HG03025 (cell line): Measurements from ENCODE around the gene CHMP2B.
"Not testable (repeated sequence)": the region's sequence is repeated elsewhere in the genome, so short reads cannot be mapped to it uniquely, and the experiment has no call there.

ENCODE experiments used
- ATAC-seq: cut with Tn5 transposase; IDR thresholded peaks from one replicate; pipeline ENCODE4 v1.9.1; 2021; ENCODE audit warnings: mild to moderate bottlenecking, moderate library complexity; ENCODE audit not compliant: unreplicated experiment, low FRiP score

CHMP2B gene

DNA sequence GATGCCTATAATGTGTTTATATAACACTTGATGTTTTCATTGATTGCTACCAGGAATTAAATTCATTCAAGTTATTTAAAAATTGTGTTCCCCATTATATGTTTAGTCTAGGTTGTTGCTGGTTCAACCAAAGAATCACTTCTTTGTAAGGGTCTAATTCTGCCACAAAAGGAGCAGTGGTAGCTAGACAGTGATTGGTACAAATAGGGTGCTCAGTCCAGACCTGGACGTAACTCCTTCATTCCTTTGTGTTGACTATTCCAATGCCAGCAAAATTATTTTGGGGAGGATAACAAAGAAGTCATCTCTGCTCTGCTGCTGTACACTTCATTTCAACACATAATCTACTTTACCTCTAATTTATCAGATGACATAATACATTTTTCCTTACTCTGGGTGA is 1.2 kb downstream of the CHMP2B start:
- ATAC-seq = no peak

DNA sequence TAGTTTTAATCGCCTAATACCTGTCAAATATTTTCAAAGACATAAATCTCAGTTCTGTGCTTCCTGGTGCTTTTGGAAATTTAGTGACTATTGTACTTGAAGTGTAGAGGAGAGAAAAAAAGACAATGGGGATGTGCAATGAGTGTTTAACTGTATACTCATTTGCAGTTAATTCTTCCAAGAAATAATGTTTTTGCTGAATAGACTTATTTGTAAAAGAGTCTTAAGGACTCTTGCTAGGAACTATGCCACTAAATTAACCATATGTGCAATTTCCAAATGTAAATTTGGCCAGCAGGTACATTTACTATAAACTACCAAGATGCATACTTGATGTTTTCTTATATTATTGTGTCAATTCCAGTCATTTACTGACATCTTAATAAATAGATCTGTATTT is 2.0 kb downstream of the CHMP2B start:
- ATAC-seq = no peak

DNA sequence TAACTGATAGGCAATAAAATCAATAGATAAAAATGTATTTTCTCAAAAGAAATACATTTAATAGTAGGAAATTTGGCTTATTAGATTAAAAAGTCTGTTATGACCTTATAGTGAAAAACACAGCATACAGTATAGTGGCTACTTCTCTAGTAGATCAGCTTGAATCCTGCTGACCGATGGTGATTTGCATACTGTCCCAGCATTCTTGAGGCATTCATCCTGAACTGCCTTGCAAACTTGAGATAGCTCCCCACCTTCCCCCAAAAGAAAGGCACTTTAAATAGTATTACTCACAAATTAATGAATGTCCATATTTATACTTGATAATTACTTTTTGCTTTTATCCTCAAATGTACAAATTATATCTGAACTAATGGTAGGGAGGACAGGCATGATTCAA is 6.7 kb downstream of the CHMP2B start:
- ATAC-seq = no peak

DNA sequence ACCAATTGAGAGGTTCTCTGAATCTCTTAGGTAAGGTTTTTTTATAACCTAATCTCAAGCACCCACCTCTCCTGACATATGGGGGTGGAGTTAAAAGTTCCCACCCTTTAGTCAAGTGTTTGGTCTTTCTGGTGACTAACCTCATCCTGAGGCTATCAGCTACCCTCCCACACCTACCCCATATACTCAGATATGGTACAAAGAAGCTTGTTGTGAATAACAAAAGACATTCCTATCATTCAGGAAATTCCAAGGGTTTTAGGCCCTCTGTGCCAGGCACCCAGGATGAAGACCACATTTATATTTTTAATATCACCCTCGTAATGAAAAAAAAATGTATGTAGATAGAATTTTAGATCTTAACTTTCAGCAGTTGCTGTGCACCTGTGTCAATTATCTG is 9.0 kb downstream of the CHMP2B start:
- no peak for ATAC-seq

DNA sequence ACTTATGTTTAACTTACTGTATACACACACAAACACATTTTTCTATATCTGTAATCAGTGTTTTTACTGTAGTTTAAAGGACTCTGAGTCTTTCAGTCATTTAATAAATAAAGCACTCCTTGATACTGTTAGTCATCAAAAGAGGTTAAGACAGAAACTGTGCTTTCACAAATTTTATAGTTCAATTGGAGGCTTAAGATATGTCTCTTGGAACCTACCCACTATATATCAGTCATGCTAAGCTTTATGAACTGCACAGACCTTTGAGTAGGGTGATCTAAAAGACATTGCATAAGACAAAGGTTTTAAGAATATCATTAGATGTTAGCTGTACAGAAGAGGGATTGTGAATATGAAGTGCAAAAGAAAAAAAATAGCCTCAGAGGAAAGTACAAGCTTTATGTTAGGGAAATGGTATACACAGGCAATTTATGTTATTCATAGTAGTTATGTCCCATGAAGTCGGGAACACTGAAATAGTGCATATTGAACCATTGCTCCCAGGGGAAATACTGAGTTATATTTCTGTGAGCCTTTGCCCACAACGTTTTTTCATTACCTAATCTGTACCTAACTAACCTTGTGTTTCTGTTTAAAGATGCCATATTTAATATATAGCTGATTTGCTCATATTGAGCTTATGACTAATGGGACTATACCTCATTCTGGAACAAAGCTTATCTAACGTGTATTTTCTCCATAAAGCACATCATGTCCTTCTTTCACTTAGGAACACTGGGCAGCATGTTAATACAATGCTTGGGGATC is 19.7 kb downstream of the CHMP2B start:
- ATAC-seq = no peak

- ATAC-seq = no peak
Measured at GRCh38 chr3:87247430-87247773, 20.3 kb downstream of the CHMP2B start.

DNA sequence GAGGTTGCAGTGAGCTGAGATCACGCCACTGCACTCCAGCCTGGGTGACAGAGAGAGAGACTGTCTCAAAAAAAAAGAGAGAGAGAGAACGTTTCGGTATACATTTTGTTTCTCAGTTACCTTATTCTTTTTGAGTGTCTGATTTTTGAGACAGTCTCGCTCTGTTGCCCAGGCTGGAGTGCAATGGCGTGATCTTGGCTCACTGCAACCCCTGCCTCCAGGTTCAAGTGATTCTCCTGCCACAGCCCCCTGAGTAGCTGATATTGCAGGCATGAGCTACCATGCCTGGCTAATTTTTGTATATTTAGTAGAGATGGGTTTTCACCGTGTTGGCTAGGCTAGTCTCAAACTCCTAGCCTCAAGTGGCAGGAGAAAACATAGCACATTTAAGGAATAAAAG is 21.1 kb downstream of the CHMP2B start:
- ATAC-seq = not testable (repeated sequence)

DNA sequence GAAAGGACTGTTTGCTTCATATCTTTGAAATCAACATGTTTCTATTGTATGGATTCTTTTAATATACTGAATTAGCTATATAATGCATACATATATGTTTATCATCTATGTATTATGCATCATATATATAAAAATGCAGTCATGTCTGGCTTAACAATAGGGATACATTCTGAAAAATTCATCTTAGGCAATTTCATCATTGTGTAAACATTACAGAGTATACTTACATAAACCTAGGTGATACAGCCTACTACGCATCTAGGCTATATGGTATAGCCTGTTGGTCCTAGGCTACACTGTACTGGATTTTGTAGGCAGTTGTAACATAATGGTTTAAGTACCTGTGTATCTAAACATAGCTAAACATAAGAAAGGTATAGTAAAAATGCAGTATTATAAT is 21.7 kb downstream of the CHMP2B start:
- ATAC-seq = no peak

- no peak for ATAC-seq
Measured at GRCh38 chr3:87250009-87250408, 22.9 kb downstream of the CHMP2B start.

GRCh38 chr3:87260270-87260669 is 33.2 kb downstream of the CHMP2B start:
- ATAC-seq = no peak

DNA sequence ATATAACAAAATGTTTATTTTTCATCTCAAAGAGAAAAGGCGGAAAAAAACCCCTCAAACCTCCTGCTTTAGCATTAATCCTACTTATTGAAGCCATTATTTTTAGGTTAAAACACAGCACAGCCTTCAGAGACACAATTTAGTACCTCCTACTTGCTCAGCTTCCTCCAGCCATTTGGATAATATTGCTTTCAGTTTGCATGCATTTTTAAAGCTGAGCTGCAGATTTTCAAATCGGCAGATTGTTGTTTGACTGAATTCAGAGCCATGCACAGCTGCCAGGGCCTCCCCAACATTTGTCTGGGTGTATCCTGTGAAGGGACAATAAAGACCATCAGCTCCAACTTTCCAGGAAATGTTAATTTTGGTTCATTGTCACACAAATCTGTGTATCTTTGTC is 34.8 kb downstream of the CHMP2B start:
- no peak for ATAC-seq

DNA sequence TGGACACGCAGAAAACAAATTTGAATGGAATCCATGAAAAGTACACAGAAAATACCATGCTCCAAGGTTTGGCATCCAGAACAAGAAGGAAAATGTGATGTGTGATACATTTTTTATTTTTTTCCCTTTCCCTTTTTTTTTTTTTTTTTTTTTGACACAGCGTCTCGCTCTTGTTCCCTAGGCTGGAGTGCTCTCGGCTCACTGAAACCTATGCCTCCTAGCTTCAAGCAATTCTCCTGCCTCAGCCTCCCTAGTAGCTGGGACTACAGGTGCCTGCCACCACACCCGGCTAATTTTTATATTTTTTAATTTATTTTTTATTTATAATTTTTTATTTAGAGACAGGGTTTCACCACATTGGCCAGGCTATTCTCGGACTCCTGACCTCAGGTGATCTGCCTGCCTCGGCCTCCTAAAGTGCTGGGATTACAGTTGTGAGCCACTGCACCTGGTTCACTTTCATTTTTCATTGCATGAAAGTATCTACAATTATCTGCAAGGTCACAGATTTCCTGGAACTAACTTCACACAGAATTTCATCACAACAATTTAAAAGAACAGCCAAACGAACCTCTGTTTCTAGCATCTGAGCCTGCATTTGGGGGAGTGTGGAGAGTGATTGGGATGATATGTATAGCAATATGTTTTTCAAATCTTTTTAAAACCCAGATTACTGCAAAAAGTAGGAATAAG is 41.0 kb downstream of the CHMP2B start:
- ATAC-seq = no peak

DNA sequence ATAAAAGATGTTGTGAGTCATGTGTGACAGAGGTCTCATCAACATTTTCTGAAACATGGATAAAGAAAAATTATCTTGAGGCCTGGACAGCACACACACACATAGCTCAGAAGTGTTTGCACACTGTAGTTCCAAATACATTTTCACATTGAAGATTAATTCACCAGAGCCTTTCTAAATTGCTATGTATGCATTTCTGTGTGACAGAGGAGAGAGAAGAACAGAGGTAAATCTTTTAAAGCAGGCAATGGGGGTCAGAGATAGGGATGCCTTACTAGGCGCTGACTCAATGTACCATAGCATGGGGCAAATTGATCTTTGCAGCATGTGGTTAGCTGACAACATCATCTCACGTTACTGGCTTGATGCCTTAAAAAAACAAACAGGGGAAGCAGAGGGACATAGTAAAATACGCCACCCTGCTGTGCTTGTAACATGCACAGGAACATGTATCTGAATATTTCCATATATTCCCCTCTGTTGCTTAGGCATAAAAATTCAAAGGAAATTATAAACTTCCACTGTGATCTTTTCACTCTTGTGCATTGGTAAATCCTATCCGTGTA is 41.6 kb downstream of the CHMP2B start:
- ATAC-seq = no peak

DNA sequence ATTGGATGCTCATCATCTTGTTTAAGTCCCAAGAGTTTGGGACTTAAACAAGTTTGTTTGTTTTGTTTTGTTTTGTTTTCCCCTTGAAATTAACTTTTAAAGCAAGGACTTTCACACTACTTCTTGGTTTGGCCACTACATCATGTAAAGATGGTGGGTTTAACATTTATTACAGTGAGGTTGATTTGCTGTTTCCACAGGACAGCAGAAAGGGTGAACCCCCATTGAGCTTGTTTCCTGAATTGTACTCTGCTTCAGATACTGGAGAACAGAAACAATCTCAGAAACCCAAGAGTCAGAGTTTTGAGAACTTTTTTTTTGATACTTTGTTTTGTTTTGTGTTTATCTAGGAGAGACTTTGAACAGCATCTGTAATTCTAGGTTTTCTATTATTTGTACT is 42.6 kb downstream of the CHMP2B start:
- no peak for ATAC-seq

- no peak for ATAC-seq
Measured at GRCh38 chr3:87270908-87271700, 44.0 kb downstream of the CHMP2B start.

- peak; percentile 89 for ATAC-seq
Measured at GRCh38 chr3:87272718-87273341, 45.7 kb downstream of the CHMP2B start.

- ATAC-seq = no peak
Measured at GRCh38 chr3:87276484-87276883, 49.4 kb downstream of the CHMP2B start, which contains the start of gene POU1F1. Gene POU1F1 (minus strand): TSS chr3:87276584. CDS start chr3:87276462, 122 bp downstream.

DNA sequence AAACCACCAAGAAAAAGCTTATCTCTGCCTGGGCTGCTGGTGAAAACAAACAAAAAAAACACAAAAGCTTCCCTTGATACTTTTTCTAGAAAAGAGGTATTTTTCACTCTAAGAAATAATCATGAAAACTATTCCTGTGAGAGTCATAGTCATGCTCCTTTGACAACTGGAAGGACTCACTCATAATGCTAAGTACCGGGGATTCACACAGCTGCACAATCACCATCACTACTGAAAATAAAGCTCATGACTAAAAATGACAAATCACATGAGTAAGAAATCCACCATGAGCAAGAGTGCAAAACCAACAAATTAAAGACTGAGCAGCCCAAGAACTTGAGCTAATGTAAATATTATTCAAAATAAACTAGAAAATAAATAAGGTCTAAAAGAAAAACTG is 59.9 kb downstream of the CHMP2B start:
- ATAC-seq = peak; percentile 79

DNA sequence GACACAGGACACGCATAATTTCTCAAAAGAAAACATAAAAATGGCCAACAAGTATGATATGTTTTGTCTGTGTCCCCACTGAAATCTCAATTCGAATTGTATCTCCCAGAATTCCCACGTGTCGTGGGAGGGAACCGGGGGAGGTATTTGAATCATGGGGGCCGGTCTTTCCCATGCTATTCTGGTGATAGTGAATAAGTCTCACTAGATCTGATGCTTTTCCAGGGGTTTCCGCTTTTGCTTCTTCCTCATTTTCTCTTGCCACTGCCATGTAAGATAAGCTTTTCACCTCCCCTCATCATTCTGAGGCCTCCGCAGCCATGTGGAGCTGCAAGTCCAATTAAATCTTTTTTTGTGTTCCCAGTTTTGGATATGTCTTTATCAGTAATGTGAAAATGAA is 61.3 kb downstream of the CHMP2B start:
- no peak for ATAC-seq

DNA sequence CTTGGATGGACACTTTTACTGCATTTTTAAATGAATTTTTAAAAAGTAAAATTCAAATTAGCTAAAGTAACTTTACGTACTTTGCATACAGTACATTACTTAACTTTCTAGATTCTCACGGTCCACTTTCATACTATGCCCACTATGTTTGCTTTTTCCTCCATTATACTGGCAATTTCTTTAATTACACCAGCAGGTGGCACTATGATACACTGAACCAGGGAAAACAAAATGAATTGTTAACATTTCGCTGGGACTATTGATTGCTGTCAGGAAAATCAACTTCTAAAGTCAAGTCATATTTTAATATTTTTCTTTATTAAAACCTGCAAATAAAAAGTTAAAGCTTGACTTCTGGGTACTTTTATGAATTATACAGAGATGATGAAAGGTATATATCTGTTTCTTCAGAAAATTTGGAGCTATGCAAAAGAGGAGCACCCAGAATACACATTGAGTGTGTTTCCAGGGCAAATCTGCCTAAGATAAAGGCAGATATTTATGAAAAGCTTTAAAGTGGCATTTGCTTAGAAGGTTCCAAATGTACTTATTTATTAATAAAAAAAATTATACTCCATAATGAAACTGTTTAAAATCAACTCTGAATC is 71.1 kb downstream of the CHMP2B start:
- ATAC-seq = peak; percentile 75
